CD4-positive, alpha-beta T cell treated with Interleukin-15 for 1 hour (primary cell): ENCODE results near the gene FBXL13.
"Not testable (repeated sequence)": the region's sequence is repeated elsewhere in the genome, so short reads cannot be mapped to it uniquely, and the experiment has no call there.

Experiments used
- DNase-seq: peaks from one replicate; pipeline ENCODE4 v3.0.0-alpha.2; 2020

The FBXL13 gene

GRCh38 chr7:102842284-102842683 lies 232.3 kb downstream of the FBXL13 start:
- no peak for DNase-seq

DNA sequence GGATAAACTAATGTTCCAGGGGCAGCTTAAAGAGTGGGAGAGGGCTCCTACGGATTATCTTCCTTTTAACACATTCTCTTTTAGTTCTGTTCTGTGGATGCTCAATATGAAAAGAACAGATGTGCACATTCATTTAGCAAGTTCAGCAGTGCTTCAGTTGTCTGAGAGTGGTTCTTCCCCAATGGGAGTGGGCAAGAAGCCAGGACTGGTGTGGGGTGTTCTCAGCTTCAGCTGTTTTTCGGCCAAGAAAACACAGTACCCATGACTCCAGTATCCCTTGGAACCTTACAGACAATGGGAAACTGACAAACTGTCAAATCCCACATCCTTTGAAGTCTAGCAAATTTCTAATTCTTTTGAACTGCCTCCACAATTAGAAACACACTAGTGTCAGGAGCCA lies 233.3 kb downstream of the FBXL13 start:
- no peak for DNase-seq

- DNase-seq: no peak
Measured at GRCh38 chr7:102840404-102840803, 234.2 kb downstream of the FBXL13 start.

DNA sequence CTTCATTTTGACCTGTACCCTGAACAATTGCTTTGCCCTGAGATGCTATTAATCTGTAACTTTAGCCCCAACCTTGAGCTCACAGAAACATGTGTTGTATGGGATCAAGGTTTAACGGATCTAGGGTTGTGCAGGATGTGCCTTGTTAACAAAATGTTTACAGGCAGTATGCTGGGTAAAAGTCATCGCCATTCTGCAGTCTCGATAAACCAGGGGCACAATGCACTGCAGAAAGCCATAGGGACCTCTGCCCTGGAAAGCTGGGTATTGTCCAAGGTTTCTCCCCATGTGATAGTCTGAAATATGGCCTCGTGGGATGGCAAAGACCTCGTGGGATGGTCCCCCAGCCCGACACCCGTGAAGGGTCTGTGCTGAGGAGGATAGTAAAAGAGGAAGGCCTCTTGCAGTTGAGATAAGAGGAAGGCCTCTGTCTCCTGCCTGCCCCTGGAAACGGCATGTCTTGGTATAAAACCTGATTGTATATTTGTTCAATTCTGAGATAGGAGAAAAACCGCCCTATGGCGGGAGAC lies 236.0 kb downstream of the FBXL13 start:
- not testable (repeated sequence) for DNase-seq

GRCh38 chr7:102837802-102838201 lies 236.8 kb downstream of the FBXL13 start:
- no peak for DNase-seq

DNA sequence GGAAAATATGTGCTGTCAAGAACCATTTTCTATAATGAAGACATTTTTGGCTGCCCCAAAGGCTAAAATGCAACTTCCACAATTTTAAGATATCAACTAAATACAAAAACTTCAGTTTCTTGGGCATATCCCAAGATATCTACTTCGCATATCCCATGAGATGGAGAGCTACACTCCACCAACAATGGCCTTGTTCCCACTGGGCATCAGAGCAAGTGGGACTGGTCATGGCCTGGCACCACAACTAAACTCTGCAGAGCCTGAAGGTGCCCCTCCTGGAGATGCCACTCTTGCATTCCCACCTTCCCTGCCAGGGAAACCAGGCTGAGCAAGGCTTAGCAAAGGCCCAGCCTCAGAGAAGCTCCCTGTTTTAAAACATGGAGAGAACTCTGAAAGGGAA lies 237.6 kb downstream of the FBXL13 start:
- no peak for DNase-seq

DNA sequence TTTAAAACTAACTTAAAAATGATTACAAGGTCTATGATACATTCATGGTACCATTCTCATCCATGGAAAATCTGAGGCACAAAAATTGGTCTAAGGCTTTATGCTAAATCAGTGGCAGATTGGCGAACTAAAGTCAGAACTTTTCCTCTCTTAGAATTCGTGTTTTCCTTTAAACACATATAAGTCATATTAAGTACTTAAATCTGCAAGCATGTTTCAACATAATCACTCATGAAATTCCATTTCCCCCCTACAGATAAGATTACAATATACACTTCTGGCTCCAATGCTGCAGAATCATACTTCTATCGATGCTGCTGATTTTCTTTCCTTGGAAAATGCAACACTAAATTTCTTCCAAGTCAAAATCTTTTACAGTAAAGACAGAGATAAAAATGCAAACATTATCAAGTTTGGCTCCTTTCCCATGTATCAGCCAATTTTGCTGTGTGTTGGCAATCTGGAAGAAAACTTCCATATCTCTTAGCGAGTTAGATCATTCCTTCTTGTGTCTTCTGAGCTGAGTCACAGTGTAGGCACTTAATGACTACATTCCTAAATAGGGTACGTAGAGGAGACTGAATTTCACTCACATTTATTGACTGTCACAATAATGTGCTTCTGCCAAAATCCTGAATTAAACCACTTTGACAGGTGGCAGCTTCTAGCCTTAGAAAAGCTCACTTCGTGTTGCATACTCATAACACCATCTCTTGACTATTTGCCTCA lies 238.2 kb downstream of the FBXL13 start:
- no peak for DNase-seq

GRCh38 chr7:102834999-102835398 lies 239.6 kb downstream of the FBXL13 start:
- no peak for DNase-seq

DNA sequence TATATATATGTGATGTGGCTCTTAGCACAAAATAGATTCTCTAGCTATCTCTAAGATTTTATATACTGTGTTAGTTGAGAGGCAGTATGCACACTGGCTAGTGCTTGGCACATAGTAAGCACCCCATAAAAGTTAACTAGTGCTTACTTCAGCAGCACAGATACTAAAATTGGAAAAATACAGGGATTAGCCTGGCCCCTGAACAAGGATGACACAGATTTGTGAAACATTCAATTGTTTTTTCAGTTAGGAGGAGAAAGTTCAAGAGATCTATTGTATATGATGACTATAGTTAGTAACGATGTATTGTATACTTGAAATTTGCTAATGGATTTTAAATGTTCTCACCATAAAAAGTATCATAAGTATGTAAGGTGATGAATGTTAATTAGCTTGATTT lies 240.1 kb downstream of the FBXL13 start:
- no peak for DNase-seq

- no peak for DNase-seq
Measured at GRCh38 chr7:102833343-102833742, 241.3 kb downstream of the FBXL13 start.

DNA sequence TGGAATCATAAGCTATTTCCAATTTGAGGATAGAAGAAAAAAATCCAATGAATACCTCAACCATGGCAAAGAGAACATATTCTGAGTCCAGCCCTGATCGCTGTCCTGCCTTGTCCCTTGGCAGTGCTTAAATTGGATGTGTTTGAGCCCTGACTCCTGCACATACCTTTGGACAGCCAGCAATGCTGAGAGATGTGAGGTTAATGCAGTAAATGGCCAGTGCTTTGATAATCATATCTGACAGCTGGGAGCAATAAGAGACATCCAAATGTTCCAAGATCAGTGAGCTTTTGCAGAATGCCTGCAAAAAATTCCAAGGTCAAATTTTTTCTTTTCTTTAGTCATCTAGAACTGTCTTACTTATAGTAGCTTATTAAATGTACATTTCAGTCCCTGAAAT lies 241.9 kb downstream of the FBXL13 start:
- no peak for DNase-seq

- no peak for DNase-seq
Measured at GRCh38 chr7:102830197-102830596, 244.4 kb downstream of the FBXL13 start.

DNA sequence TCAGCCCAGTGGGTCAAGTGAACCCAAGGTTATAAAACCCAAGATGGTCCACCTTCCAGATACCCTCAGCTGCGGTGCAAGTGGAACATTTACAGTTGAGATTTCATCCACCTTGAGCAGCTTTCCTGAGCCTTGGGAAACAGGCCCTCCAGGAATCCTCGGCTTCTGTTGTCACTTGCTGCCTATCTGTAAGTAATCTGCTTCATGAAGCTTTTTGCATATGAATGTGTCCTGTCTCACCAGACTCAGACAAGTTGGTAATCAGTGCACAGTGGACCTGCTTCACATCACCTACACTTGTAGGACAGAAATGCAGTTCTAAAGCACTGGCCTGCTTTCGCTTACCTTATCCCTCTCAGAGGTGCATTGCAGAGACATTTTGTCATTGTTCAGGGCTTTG lies 245.5 kb downstream of the FBXL13 start:
- no peak for DNase-seq

GRCh38 chr7:102828286-102828685 lies 246.3 kb downstream of the FBXL13 start:
- DNase-seq: no peak

DNA sequence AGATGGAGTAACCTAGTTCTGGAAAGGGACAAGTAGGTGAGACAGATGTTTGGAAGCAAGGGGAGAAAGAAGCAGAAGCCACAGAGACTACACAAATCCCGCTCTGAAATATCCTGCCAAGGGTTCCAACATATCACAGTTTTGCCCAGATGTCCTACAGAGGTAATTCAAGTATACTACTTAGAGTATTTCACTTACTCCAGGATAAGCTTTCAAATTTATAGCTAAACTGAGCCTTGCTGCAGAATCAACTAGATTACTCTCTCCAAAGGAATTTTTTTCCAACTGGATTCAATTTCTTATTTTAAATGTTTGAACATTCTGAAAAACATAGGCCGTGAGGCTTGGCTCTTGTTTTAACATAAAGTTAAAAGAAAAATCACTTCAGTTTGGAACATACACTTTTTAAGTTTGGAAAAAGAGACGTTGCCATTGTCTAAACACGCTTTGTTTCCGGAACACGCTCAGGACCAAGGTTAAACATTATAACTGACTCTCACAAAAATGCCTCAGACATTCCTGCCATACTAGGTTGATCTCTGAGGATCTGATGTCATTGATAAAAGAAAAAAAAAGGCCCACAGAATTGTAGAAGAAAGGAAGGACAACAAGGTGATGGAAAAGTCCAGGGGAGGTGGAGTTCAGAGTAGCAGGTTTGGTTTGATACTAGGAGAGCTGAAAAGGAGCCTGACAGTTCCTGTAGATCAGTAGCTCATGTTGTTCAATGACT lies 251.0 kb downstream of the FBXL13 start:
- no peak for DNase-seq

GRCh38 chr7:102821994-102822747 lies 252.4 kb downstream of the FBXL13 start:
- no peak for DNase-seq

- no peak for DNase-seq
Measured at GRCh38 chr7:102819151-102819550, 255.4 kb downstream of the FBXL13 start.

GRCh38 chr7:102817616-102818573 lies 256.7 kb downstream of the FBXL13 start:
- DNase-seq: no peak

DNA sequence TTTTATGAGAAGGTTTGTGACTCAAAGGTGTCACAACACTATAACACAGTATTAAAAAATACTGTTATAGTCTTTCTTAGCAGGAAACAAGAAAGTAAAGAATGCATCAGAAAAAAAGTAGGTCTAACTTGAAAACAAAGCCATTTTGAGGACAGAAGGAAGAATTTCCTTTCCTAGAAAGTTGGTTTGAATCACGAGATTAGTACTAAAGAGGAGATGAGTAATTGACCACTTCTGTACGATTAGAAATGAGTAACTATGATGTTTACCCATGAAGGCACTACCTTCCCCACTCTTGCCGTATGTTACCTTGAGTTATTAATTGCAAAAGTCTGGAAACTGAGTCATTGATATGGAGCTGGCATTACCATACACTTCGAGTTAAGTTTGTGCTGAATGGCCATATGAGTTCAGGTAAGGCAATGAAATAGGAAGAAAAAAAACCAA lies 260.5 kb downstream of the FBXL13 start:
- DNase-seq: no peak

- DNase-seq: no peak
Measured at GRCh38 chr7:102813191-102814024, 261.2 kb downstream of the FBXL13 start.

- DNase-seq: no peak
Measured at GRCh38 chr7:102811942-102812678, 262.5 kb downstream of the FBXL13 start.
